Stimulated activated CD4-positive, alpha-beta T cell treated with anti-CD3 and anti-CD28 coated beads, Interleukin-1b, Interleukin-23, amount 100 ng/mL, for 48 hours (primary cell): ENCODE results near the gene CARD10.
"Not testable (repeated sequence)": the region's sequence is repeated elsewhere in the genome, so short reads cannot be mapped to it uniquely, and the experiment has no call there.

Source experiments
- DNase-seq: peaks from one replicate; pipeline ENCODE4 v3.0.0-alpha.2; 2020

The CARD10 gene

DNA sequence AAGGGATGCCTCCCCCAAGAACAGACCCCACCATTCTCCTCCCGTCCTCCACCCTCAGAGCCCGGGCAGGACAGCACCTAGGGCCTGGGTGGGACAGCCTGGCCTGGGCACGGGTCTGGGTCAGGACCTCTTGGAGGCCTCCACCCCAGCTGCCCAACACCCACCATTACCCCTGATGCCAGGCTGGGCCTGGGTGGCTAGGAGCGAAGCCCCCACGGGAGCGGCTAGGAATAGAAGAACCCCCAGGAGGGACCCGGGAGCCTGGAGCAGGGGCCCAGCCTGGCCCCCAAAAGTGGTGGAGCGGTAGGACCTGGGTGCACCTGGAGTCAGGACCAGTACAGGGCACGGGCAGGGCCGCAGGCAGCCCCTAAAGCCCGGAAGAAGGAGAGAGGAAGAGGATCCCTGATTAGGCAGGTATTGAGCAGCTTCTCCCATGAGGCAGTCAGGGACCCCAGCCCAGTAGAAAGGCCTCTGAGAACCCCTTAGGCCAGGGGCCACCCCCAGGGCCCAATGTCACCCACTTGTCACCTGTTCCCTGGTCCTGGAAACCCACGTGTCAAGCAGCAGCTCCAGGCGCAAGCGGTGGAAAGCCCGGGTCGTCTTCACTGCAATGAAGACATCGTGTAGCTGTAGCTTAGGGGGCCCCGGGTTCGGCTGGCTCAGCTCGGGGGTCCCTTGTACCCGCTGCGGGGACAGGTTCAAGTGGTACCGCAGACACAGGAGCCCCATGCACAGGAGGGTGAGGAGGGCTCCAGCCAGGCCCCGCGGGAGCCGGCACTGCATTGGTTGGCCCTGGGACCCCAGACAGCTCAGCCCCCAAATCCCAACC is 33.6 kb downstream of the CARD10 start:
- DNase-seq, result peak; percentile 16

GRCh38 chr22:37484480-37485394 is 34.5 kb downstream of the CARD10 start:
- peak; percentile 82 for DNase-seq

GRCh38 chr22:37483050-37483449 is 36.2 kb downstream of the CARD10 start:
- DNase-seq, result no peak

DNA sequence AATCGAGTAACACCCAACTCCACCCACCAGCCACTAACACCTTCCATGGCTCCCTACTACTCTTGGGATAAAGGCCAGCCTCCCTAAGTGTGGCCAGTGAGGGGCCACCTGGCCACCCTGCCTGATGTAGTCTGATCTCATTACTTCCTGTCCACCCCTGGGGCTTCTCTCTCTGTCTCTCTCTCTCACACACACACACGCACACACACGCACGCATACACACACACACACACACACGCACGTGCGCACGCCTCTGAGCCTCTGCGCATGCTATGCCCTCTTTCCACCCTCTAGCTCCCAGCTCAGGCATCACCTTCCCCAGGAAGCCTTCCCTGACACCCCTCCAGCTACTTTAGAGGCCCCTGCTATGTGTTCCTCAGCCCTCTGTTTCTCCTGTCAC is 37.0 kb downstream of the CARD10 start:
- no peak for DNase-seq

DNA sequence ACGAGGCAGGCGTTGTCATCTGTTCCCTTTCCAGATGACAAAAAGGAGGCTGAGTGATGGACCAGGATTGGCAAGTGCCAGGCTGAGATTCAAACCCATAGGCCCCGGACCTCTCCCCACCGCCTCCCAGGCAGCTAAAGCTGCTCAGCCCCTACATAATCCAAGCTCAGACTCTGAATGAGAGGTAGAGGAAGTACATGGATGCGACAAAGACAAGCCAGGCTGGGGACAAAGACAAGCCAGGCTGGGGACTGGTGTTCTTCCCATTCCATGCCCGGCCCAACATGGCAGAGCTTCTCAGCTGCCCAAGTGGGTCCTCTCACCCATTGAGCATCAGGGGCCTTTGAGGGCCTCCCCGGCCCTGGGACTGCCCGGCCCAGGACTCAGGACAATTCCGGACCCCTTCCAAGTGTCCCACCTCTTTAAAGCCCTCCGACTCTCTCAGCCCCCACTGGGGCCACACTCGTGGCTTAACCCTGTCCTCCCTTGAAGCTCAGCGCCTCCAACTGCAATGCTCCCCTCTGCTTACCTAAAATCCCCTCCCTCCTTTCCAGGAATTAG is 37.8 kb downstream of the CARD10 start:
- DNase-seq, result no peak

GRCh38 chr22:37480387-37481346 is 38.5 kb downstream of the CARD10 start:
- no peak for DNase-seq

DNA sequence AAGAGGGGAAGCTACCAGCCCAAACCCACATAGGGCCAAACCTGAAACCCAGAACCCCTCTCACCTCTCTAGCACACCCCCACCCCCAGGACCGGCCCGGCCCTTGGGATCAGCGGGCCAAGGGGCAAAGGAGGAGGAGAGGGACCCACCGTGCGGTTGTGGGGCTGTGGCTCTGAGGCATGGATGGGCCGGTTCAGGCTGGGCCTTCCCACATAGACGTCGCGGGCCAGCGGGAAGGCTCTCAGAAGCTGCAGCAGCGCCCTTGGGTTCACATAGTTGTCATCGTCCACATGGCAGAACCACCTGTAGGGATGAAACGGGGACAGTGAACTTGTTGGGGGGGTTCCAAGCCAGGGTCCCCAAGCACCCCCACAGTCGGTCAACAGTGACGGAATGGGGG is 40.0 kb downstream of the CARD10 start:
- DNase-seq, result no peak

- no peak for DNase-seq
Observed at GRCh38 chr22:37476389-37477329, 42.6 kb downstream of the CARD10 start.

- no peak for DNase-seq
Observed at GRCh38 chr22:37474447-37475090, 44.6 kb downstream of the CARD10 start.

DNA sequence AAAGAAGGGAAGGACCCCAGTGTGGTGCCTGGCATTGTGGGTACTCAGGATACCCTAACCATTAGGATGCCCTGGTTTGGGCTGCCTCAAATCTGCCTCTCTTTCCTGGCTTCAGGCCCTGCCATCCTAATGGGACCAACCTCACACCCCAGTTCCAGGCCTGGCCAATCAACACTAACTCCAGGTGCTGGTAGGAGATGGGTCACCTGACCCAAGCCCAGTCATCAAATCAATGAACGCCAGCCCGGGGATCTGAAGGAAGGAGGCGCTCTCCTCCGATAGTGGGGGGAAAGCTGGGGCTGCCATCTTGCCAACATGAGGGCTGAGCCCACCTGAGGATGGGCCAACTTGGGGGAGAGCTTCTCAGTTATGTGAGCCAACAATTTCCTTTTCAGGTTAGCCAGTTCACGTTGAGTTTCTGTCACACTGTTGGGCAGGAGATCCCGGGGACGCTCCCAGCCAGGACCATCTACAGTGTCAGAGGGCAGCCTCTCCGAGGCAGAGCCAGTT is 45.7 kb downstream of the CARD10 start:
- no peak for DNase-seq

DNA sequence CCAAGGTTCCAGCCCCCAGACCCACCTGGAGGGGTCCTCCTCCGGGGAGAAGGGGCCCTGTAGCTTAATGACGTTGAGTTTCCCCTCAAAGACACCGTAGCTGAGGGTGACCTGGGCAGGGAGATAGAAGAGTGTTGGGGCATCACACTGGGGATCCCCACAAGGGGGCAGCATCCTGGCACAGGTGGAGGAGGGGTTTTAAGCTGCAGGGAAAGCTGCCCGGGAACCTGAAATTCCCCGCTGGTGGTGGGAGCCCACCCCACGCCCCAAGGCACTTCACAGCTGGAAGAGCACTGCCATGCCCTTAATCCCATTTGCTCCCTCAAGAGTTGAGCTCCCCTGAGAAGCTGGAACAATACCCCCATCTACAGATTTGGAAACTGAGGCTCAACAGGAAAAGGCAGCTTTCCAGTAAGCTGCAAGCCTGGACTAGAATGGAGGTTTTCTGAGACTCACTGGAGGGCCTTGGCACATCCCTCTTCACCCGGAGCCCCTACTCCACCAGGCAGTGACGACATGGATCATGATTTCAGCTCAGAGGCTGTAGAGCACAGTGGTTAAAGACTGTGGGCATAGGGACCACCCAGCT is 46.7 kb downstream of the CARD10 start:
- no peak for DNase-seq

- no peak for DNase-seq
Observed at GRCh38 chr22:37471727-37472417, 47.3 kb downstream of the CARD10 start.

DNA sequence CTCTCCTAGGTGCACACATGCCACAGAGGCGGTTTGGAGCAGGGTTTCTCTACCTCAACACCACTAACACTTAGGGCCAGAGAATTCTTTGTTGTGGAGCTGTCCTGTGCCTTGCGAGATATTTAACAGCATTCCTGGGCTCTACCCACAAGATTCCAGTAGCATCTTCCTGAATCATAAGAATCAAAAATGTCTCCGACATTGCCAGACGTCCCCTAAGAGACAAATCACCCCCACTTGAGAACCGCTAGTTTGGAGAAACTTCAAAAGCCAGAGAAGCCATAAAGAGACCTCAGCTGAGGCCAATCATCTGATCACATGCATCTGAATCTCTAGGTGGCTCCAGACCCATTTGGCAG is 49.1 kb downstream of the CARD10 start:
- no peak for DNase-seq

DNA sequence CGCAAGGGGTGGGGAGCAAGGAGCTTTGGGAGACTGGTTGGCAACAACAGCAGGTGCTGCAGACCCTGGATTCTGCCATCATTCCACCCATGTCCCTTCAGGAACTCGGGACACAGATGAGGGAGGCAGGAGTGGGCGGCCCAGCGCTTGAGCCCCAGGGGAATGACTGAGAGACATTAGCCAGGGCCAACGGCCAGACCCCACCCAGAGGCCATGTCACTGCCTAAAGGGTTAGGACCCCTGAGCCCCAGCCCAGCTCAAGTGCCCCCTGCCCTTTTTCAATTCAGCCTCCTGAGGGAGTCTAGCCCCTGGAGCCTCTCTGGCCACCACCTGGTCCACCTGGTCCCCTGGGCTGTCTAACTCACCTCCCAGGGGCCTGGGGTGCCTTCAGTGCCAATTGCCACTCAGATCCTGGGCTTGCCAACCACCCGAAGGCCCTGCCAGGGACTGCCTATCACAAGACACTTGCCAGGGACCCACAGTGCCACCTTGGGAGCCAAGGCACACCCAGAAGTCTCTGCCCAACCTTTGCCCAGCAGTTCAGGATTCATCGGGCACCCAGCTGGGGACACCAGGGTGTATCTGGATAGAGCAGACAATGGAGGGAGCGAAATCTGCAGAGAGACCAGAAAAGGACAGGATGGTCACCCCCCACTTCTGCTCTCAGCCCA is 49.7 kb downstream of the CARD10 start:
- DNase-seq, result no peak

DNA sequence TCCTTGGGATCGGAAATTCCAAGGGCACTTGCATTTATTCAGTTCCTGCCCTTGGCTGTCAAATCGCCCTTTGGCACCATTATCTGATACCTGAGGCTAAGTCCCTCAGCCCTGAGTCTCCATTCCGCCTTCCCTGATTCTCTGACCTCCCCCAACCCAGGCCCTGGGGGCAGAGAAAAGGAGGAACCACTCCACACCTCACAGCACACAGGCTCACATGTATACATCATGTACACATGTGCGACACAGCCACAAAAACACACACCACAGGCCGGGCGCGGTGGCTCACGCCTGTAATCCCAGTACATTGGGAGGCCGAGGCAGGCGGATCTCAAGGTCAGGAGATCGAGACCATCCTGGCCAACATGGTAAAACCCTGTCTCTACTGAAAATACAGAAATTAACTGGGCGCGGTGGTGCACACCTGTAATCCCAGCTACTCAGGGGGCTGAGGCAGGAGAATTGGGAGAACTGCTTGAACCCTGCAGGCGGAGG is 51.0 kb downstream of the CARD10 start:
- DNase-seq, result not testable (repeated sequence)

GRCh38 chr22:37467391-37467955 is 51.7 kb downstream of the CARD10 start:
- no peak for DNase-seq

DNA sequence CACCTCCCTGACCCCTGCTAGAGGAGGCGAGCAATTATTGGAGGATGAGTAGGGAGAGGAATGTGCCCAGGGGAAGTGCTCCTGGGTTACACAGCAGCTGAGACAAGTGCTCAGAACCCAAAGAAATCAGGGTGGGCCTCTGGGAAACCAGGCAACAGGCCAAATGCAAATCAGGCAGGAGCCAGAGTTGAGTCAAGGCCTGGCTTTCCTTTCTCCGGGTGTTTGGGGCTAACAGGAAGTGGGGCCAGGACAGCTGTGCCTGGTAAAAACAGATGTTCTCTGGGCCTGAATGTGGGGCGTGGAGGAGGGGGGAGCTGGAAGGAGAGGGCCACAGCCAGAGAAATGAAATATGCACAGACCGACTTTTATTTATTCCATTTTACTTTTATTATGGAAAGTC is 55.0 kb downstream of the CARD10 start:
- DNase-seq, result no peak

GRCh38 chr22:37462983-37463382 is 56.2 kb downstream of the CARD10 start:
- no peak for DNase-seq
